Endothelial cell of umbilical vein (primary cell): ENCODE data around the gene ZNF226. TPM values are rescaled to one million over a fixed set of nuclear protein-coding genes. Genes with fewer than 3 reads are reported as not detected.

ENCODE experiments used
- BruUV-seq: library from RNA; stranded (reverse); fragments of 400-500 nt; replicated peaks from 2 replicates; lab custom pipeline; 2021; lab: Mats Ljungman, UMichigan
- CTCF ChIA-PET: fragments of 300-600, 350-600 bp; sonication (Branson Sonifier 250); formaldehyde crosslinking; loops from one replicate; lab custom pipeline; 2021; ENCODE audit warnings: antibody characterized with exemption, inconsistent platforms; lab: Charles Lee
- POLR2A ChIA-PET: fragments of 300-600, 350-600 bp; sonication (Branson Sonifier 250); formaldehyde crosslinking; loops from one replicate; lab custom pipeline; 2021; ENCODE audit warnings: antibody characterized with exemption, inconsistent platforms; lab: Charles Lee
- DNase-seq: peaks from one replicate; pipeline ENCODE4 v3.0.0-alpha.2; 2011; ENCODE audit warnings: low read depth, low spot score
- FAIRE-seq: peaks from 2 replicates; lab custom pipeline; 2011; peaks lifted over from hg19 to GRCh38; lab: Jason Lieb, UNC
- H2AFZ ChIP-seq: 2 replicates; pipeline ENCODE4 v1.6.0; 2012; ENCODE audit warnings: low read depth, low read length, control low read depth, inconsistent platforms
- H3K27ac ChIP-seq: 2 replicates; pipeline ENCODE4 v1.5.1; 2011; ENCODE audit warnings: low read depth, mild to moderate bottlenecking, control low read depth, low read length, moderate library complexity; ENCODE audit not compliant: insufficient read depth
- H3K27me3 ChIP-seq, 2 experiments: 2 replicates each; pipeline versions ENCODE4 v1.6.0 to v1.6.1; 2011; ENCODE audit warnings: low read length in 2 of 2, mixed read lengths in 1 of 2; ENCODE audit not compliant: control insufficient read depth in 2 of 2, insufficient read depth in 2 of 2
- H3K36me3 ChIP-seq, 2 experiments: 2 replicates in 1 of 2; 3 replicates in 1 of 2; pipeline ENCODE4 v1.5.1; 2011; ENCODE audit warnings: low read length in 2 of 2, mild to moderate bottlenecking in 1 of 2, moderate library complexity in 1 of 2; ENCODE audit not compliant: control insufficient read depth in 2 of 2, insufficient read depth in 2 of 2; ENCODE audit errors: extremely low read depth in 1 of 2
- H3K4me1 ChIP-seq: 3 replicates; pipeline ENCODE4 v1.5.1; 2011; ENCODE audit warnings: mild to moderate bottlenecking, low read length; ENCODE audit not compliant: control insufficient read depth, insufficient read depth; ENCODE audit errors: extremely low read depth
- H3K4me2 ChIP-seq: 2 replicates; pipeline ENCODE4 v1.6.1; 2011; ENCODE audit warnings: low read length, control low read depth, mixed read lengths; ENCODE audit not compliant: insufficient read depth
- H3K4me3 ChIP-seq, 3 experiments: fragments of 200-600 bp in 1 of 3; sonication (generic), shearing (Covaris generic) in 1 of 3; replicated peaks in 1 of 3; 2 replicates each; pipeline ENCODE4 v1.5.1; 2011 to 2016; ENCODE audit warnings: control low read depth in 3 of 3, low read length in 3 of 3, mild to moderate bottlenecking in 2 of 3, inconsistent platforms in 1 of 3, low read depth in 1 of 3, moderate library complexity in 1 of 3; ENCODE audit not compliant: insufficient read depth in 1 of 3
- H3K79me2 ChIP-seq: 2 replicates; pipeline ENCODE4 v1.6.0; 2012; ENCODE audit warnings: low read length, inconsistent platforms; ENCODE audit not compliant: control insufficient read depth, insufficient read depth
- H3K9ac ChIP-seq: replicated peaks from 2 replicates; pipeline ENCODE3; 2011; ENCODE audit warnings: low read length, control low read depth; ENCODE audit not compliant: insufficient read depth; ENCODE audit errors: extremely low read depth
- H3K9me1 ChIP-seq: replicated peaks from 3 replicates; pipeline ENCODE4 v1.6.0; 2011; ENCODE audit warnings: mild to moderate bottlenecking, low read length; ENCODE audit not compliant: control insufficient read depth, insufficient read depth; ENCODE audit errors: extremely low read depth
- H3K9me3 ChIP-seq: replicated peaks from 2 replicates; pipeline ENCODE4 v1.5.1; 2012; ENCODE audit warnings: low read length, inconsistent platforms; ENCODE audit not compliant: control insufficient read depth, insufficient read depth
- H4K20me1 ChIP-seq: replicated peaks from 2 replicates; pipeline ENCODE3; 2011; ENCODE audit warnings: mild to moderate bottlenecking, low read length; ENCODE audit not compliant: control insufficient read depth, insufficient read depth; ENCODE audit errors: extremely low read depth
- EZH2 ChIP-seq: IDR thresholded peaks from 2 replicates; pipeline ENCODE4 v1.6.1; 2012; ENCODE audit warnings: borderline replicate concordance, low read depth, mild to moderate bottlenecking, moderate library complexity, low read length, inconsistent platforms; ENCODE audit not compliant: severe bottlenecking
- FOS ChIP-seq: IDR thresholded peaks from 2 replicates; pipeline ENCODE4 v1.6.1; 2011; ENCODE audit warnings: mild to moderate bottlenecking, low read length, moderate library complexity, borderline replicate concordance; ENCODE audit not compliant: insufficient read depth
- GATA2 ChIP-seq: IDR thresholded peaks from 2 replicates; pipeline ENCODE4 v1.7.0; 2011; ENCODE audit warnings: low read depth, mild to moderate bottlenecking, moderate library complexity, mixed read lengths, low read length; ENCODE audit not compliant: insufficient read length, insufficient read depth
- JUN ChIP-seq: IDR thresholded peaks from 2 replicates; pipeline ENCODE4 v1.6.1; 2011; ENCODE audit warnings: borderline replicate concordance, low read depth; ENCODE audit not compliant: insufficient read length, insufficient read depth
- MAX ChIP-seq: IDR thresholded peaks from 2 replicates; pipeline ENCODE4 v1.6.1; 2011; ENCODE audit not compliant: insufficient read depth, insufficient read length
- MYC ChIP-seq: IDR thresholded peaks from one replicate; pipeline ENCODE4 v1.6.1; 2011; ENCODE audit warnings: mild to moderate bottlenecking, low read depth, low read length
- POLR2A ChIP-seq: IDR thresholded peaks from 2 replicates; pipeline ENCODE4 v1.6.1; 2012; ENCODE audit warnings: low read depth, mild to moderate bottlenecking, control low read depth, low read length
- POLR2AphosphoS5 ChIP-seq: IDR thresholded peaks from 2 replicates; pipeline ENCODE4 v1.6.1; 2012; ENCODE audit warnings: low read depth, mild to moderate bottlenecking, control low read depth, low read length, moderate library complexity; ENCODE audit not compliant: insufficient read depth
- dilution Hi-C: fragments of 300-500 bp; cut with MboI; formaldehyde crosslinking; loops from one replicate; pipeline ENCODE4 v1.15.0; 2019; ENCODE audit warnings: low sequenced_read_pairs; ENCODE audit not compliant: extremely low pct_ligation_motif_present
- intact Hi-C: fragments of 100-400 bp; cut with micrococcal nuclease; formaldehyde crosslinking; loops from one replicate; pipeline ENCODE4 v1.10.0; 2022
- polyA plus RNA-seq, 4 experiments: library from polyadenylated mRNA; depleted of rRNA in 3 of 4; stranded (reverse) in 3 of 4; unstranded in 1 of 4; fragments of >200 nt; gene quantifications; 2 replicates each; pipeline versions ENCODE4 v1.2.1 to v1.2.3, GENCODE V29; 2011 to 2012; ENCODE audit warnings: missing spikeins in 1 of 4
- total RNA-seq: library from RNA; stranded (reverse); gene quantifications from 2 replicates; pipeline ENCODE4 v1.2.3, GENCODE V29; 2021
- TF ChIP-seq, protein P1 (sequence below), 2 donors: IDR thresholded peaks; 1 replicate in 1 of 2; 2 replicates in 1 of 2; pipeline ENCODE4 v1.5.1; 2011; ENCODE audit warnings: low read length in 2 of 2, mild to moderate bottlenecking in 2 of 2, moderate library complexity in 2 of 2, control low read depth in 1 of 2, inconsistent platforms in 1 of 2, low read depth in 1 of 2; ENCODE audit not compliant: insufficient read depth in 1 of 2; ENCODE audit errors: extremely low read depth in 1 of 2

Gene ZNF226
- total and polyA plus RNA-seq, 2 donors (not counting 3 experiments of a cell fraction or from before 2014, with no cell fraction given): 8.8 to 19.7 TPM

DNA sequence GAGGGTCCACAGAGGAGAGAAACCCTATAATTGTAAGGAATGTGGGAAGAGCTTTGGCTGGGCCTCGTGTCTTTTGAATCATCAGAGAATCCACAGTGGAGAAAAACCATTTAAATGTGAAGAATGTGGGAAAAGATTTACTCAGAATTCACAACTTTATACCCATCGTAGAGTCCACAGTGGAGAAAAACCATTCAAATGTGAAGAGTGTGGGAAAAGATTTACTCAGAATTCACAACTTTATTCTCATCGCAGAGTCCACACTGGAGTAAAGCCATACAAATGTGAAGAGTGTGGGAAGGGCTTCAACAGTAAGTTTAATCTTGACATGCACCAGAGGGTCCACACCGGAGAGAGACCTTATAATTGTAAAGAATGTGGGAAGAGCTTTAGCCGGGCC, 32.9 kb upstream of the ZNF226 start:
- H3K27ac ChIP-seq: no peak overlapping the region
- peaks cover 6% of the 10 kb centered on the region for H3K9me3 ChIP-seq
- dilution Hi-C loops: no loop called here
- no peaks in the 10 kb centered on the region for H3K27me3 ChIP-seq
- ChIA-PET CTCF (no interaction called here), POLR2A (no interaction called here)
- H3K79me2 ChIP-seq: no peaks in the 10 kb centered on the region
- intact Hi-C loops: no loop called here
- H3K4me1 ChIP-seq: no peaks in the 10 kb centered on the region
- no peaks in the 10 kb centered on the region for H3K9me1 ChIP-seq
- TF ChIP-seq, protein P1, sequence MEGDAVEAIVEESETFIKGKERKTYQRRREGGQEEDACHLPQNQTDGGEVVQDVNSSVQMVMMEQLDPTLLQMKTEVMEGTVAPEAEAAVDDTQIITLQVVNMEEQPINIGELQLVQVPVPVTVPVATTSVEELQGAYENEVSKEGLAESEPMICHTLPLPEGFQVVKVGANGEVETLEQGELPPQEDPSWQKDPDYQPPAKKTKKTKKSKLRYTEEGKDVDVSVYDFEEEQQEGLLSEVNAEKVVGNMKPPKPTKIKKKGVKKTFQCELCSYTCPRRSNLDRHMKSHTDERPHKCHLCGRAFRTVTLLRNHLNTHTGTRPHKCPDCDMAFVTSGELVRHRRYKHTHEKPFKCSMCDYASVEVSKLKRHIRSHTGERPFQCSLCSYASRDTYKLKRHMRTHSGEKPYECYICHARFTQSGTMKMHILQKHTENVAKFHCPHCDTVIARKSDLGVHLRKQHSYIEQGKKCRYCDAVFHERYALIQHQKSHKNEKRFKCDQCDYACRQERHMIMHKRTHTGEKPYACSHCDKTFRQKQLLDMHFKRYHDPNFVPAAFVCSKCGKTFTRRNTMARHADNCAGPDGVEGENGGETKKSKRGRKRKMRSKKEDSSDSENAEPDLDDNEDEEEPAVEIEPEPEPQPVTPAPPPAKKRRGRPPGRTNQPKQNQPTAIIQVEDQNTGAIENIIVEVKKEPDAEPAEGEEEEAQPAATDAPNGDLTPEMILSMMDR (IDR thresholded peaks at IDR 0.05; ENCODE audit: extremely low read depth in 1 of 2, insufficient read depth in 1 of 2, low read depth in 1 of 2, low read length in 2 of 2): no peak
- TF ChIP-seq JUN (no peak), GATA2 (no peak), EZH2 (no peak), MYC (no peak), POLR2A (no peak), POLR2AphosphoS5 (no peak), FOS (no peak), MAX (no peak)
- H4K20me1 ChIP-seq: no peaks in the 10 kb centered on the region
- H3K4me2 ChIP-seq: no peak overlapping the region
- no peak overlapping the region for H3K4me3 ChIP-seq
- FAIRE-seq: no peak
- H3K9ac ChIP-seq: no peak overlapping the region
- peaks cover 2 to 10% of the 10 kb centered on the region in 2 experiments for H3K36me3 ChIP-seq
- DNase-seq: no peak
- H2AFZ ChIP-seq: no peak overlapping the region
- BruUV-seq: no TSS peak
